COLO668 (cell line): ENCODE measurements around the gene EML3.
A peak's percentile ranks its signal among the peaks of the same experiment; 100 is the strongest.
"Not testable (repeated sequence)": the region's sequence is repeated elsewhere in the genome, so short reads cannot be mapped to it uniquely, and the experiment has no call there.

Source experiments
- DNase-seq: peaks from one replicate; lab custom pipeline; 2025; ENCODE audit not compliant: unreplicated experiment; lab: John Stamatoyannopoulos, UW

EML3 gene, protein sequence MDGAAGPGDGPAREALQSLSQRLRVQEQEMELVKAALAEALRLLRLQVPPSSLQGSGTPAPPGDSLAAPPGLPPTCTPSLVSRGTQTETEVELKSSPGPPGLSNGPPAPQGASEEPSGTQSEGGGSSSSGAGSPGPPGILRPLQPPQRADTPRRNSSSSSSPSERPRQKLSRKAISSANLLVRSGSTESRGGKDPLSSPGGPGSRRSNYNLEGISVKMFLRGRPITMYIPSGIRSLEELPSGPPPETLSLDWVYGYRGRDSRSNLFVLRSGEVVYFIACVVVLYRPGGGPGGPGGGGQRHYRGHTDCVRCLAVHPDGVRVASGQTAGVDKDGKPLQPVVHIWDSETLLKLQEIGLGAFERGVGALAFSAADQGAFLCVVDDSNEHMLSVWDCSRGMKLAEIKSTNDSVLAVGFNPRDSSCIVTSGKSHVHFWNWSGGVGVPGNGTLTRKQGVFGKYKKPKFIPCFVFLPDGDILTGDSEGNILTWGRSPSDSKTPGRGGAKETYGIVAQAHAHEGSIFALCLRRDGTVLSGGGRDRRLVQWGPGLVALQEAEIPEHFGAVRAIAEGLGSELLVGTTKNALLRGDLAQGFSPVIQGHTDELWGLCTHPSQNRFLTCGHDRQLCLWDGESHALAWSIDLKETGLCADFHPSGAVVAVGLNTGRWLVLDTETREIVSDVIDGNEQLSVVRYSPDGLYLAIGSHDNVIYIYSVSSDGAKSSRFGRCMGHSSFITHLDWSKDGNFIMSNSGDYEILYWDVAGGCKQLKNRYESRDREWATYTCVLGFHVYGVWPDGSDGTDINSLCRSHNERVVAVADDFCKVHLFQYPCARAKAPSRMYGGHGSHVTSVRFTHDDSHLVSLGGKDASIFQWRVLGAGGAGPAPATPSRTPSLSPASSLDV

DNA sequence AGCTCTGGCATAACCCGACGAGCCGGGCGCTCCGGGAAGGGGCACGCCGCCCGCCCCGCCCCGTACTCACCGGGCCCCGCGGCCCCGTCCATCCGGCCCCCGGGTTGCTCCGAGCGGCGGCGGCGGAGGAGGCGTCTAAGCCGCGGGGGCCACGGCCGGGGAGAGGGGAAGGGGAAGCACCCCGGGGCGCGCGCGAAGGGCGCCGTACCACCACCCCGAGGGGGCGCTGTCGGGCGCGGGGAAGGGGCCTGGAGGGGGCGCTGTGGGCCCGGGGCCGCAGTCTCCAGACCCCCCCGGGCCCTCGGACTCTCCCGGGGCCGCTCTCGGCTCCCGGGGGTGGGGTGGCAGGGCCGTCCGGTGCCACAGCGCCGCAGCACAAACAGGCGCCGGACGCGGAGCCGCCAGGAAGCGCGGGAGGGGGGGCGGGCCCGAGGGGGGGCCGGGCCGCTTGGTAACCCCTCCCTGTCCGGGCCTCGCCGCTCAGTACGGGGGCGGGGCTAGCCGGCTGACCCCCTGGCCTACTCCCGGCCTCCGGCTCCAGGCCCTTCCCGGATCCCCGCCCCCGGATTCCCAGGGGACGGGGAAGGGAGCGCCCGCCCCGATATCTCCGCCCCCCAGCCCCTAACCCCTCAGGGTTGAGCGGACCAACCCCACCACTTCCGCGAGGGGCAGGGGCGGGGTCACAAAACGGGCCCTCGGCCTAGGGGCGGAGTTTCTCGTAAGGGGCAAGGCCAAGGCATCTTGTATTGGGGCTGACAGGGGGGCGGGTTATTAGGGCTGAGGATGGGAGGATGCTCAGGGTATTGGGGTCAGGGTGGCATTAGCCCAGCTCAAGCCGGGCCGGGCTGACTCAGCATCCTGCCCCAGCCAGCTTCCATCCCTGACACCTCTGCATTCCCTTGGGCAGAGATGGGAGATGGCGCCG lies at the start of gene EML3, which contains the start of gene ROM1:
Gene EML3 (minus strand): TSS at position 410 of the 925 bp plus-strand sequence. CDS start 318 bp downstream, at position 92.
Gene ROM1 (plus strand): TSS at position 892 of the 925 bp plus-strand sequence. CDS start 25 bp downstream, at position 917.
- peak; percentile 86 for DNase-seq

DNA sequence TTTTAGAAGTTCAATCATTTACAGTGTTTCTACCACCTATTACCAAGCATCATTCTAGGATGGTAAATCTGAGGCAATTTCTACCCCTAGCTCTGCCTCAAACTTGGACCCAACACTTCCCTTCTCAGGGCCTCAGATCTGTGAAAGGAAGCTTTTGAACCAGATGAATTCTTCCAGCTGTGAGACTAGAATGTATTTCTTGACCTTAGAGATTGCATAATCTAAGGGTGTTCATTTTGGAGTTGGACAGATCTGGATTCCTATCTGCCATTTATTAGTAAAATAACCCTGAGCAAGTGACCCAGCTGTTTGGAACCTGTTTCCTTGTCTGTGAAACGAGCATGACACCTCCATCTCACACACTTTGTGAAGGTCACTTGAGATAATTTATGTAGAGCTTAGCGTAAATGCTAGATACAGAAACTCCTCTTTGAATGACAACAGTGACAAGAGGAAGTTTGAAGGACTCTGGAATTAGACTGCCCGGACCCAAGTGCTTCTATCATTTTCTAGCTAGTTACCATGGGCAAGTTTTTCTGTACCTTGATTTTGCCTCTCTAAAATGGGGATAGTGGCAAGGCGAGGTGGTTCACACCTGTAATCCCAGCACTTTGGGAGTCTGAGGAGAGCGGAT lies 44.3 kb upstream of the EML3 start:
- DNase-seq: no peak

DNA sequence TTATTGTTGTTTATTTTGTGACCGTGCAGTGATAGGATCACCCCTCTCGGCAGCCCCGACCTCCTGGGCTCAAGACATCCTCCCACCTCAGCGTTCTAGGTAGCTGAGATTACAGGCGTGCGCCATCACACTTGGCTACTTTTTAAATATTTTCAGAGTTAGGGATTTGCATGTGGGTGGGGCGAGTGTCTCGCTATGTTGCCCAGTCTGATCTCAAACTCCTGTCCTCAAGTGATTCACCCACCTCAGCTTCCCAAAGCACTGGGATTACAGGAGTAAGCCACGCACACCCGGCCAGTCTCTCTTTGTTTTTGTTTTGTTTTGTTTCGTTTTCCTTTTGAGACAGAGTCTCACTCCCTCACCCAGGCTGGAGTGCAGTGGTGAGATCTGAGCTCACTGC lies 41.7 kb upstream of the EML3 start:
- no peak for DNase-seq

DNA sequence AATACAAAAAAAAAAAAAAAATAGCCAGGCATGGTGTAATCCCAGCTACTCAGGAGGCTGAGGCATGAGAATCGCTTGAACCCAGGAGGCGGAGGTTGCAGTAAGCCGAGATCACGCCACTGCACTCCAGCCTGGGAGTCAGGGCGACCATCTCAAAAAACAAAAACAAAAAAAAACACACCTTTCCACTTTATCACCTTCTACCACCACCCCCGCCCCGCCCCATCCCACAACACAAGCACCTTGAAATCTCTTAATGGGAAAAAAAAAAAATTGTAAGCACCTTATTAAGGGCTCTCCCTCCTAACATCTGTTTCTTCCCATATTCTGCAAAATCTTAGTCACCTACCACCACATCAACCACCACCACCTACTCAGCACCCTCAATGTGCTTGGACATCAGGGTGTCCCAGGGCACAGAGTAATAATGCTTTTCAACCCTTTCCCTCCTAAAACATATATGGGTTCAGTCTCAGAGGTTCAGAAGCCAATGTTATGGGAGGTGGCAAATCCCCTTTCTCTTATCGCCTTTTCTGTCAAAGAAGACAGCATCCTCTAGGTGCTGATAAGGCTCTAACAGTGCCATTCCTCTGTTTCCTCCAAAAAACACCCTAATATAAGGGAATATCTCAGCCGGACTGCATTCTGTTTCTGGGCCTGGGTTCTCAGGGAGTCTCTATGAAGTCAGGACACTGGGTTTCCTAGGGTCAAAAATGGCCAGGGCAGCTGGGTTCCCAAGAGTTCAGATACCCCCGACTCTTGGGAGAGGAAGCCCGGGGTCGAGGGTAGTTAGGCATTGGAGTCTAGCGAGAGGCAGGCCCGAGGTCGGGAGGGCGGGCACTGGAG lies 39.8 kb upstream of the EML3 start:
- DNase-seq: no peak

DNA sequence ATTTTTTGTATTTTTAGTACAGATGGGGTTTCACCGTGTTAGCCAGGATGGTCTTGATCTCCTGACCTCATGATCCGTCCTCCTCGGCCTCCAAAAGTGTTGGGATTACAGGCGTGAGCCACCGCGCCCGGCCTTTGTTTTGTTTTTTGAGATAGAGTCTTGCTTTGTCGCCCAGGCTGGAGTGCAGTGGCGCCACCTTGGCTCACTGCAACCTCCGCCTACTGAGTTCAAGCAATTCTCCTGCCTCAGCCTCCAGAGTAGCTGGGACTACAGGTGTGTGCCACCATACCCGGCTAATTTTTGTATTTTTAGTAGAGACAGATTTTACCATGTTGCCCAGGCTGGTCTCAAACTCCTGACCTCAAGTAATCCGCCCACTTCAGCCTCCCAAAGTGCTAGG lies 37.7 kb upstream of the EML3 start:
- not testable (repeated sequence) for DNase-seq

DNA sequence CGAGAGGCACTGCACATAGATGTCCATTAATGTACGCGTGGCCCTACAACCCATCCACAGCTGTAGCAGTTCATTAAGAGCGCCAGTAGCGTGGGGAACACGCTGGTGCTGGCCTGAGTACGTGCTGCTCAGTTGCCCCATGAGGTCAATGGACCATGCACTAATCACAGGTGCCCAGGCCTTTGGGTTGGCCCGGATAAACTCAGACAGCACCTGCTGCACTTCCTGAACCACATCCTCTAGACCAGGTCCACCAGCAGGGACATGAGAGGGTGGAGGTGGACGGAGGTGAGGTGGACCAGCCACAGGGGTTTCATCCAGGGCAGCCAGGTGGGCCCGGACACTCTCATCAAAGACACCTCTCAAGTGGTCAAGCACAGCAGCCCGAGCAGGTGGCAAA lies 36.9 kb upstream of the EML3 start:
- DNase-seq: no peak

DNA sequence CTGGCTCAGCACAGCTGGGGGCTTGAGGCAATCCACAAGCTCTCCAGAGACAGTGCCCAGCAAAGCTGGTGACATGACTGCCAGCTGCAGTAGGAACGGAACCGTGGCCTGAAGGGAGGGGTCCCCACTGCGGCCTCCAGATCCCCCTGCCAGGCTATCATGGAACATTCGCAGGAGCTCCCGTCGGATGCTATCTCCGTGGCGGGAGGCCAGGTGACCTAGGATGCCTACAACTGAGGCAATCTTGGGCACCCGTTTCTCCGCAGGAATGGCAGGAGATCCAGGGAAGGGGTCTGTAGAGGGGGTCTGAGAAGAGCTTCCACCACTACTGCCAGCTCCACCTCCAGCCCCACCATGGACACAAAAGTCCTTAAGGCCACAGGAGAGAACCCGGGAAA lies 36.4 kb upstream of the EML3 start:
- no peak for DNase-seq

DNA sequence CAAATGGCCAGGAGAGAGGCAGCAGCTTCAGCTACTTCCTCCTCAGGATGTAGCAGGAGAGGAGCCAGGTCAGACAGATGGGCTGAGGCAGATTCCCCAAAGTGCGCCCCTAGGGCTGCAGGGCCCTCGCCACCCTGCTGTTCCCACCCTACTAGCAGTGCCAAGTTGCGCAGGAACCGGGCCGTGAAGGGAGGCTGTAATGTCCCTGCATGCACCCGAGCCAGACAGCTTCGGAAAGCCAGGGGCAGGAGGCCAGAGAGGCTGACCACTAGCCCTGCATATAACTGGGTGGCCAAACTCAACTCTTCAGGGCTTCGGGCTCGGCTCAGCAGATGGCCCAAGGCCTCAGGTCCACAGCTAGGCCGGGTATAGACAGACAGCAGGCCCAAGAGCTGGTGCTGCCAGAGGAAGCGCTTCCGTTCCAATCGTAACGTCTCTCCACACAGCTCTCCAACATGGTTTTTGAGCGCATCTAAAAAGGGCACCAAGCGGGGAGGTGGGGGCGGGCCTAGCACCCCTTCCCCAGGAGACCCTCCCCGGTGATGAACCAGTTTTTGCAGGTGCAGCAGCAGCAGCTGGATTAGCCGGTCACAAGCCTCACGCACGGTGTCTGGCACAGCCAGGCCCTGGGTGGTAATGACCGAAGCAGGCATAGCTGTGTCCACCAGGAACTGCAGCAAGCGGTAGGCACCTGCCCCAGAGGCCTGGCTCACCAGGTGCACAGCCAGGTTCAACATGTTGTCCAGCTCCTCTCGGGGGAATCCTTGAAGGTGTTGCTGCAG lies 35.8 kb upstream of the EML3 start:
- DNase-seq: no peak

DNA sequence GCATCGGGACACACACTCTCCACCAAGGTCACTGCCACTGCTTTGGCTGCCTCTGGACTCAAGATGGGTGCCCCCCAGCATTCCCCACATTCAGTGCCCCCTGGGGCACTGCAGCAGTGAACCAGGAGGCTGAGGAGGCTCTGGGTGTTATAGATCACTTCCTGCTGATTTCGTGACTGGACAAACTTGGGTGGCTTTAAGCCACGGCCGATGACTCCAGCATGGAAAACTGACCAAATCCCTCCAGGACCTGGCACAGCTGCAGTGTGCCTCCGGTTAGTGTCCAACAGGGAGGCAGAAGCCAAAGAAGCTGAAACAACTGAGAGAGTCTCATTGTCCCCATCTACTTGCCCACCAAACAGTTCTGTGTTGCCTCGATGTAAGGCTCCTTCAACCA lies 35.0 kb upstream of the EML3 start:
- DNase-seq: no peak

DNA sequence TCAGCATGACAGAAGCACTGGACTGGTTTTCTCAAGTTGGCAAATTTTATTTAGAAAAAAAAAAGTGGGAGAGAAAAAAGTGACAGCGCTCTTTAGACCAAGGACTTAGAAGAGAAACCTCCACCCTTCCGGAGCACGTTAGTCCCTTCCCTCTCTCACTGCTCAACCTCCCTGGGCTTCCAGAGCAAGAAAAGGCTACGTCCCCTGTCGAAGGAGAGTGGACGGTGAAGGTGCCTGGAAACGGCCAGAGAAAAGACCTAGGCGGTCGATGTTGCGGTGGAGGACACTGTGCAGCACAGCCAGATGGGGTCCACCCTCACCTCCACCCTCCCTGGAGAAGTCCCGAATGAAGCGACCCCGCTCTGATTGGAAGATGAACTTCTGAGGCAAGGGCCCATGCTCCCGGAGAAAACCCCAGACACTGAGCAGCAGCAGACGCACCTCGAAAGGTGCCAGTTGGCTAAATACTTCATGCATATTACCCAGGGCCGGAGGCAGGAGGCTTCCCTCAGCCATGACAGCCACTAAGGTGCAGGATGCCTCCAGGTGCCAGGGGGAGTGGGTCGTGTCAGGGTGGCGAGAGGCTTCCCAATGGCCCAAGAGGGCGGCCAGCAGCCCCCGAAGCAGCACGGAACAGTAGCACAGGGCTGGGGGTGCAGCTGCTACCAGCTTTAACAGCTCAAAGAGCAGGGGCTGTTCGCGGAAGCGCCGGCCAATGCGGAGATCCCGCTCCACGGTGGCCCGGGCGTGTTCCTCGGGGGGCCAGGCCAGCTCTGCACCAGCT lies 34.4 kb upstream of the EML3 start:
- DNase-seq: no peak

DNA sequence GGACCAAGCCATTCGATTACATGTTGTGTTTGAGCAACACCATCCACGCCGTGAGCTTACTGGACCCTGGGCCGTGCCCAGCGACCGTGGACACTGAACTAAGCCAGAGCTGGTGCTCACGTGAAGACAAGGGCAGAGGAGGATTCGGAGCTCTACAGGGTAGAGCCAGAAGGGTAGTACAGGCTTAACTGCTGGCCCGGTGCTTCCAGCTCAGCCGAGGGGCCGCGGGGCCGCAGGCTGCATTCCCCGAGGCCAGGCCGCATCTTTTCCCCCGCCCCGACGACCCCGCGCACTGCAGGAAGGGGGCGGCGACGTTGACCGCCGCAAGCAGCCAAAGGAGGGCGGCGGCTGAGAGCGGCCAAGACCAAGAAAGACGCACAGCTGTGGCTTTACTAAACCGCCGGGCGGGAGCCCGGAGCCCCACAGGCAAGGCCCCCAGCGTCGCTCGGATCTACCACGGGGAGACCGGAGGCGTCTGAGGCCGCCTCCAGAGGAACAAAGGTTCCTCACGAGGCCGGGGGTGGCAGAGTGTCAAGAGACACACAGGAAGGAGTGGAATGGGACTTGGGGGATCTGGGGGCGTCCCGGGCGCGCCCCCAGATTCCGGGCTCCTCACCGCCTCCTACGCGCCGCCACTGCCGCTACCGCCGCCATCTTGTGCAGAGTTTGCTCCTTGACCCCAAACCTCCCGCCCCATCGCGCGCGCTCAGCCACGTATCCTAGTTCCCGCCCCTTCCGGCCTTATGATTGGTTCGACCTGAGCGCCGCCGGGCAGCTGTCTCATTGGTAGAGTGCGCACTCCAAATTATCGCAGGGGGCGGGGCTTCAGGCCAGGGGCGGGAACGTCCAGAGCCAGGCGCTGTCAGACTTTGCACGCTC lies 33.6 kb upstream of the EML3 start, which contains the start of gene GANAB:
Gene GANAB (minus strand): TSS at position 668 of the 879 bp plus-strand sequence. CDS start 14 bp downstream, at position 654.
- peak; percentile 99 for DNase-seq

DNA sequence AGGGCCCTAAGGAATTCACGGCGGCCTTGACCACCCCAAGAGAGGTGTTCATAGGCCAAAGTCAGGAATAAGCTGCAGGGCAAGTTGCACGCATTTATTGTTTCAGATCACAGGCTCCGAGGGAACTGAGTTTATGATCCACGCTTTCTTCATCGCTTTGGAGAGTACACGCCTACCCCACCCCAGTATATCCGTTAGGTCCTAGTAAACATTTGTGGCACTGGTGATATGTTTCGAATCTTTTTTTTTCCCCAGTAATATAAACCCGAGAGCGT lies 33.0 kb upstream of the EML3 start:
- no peak for DNase-seq

DNA sequence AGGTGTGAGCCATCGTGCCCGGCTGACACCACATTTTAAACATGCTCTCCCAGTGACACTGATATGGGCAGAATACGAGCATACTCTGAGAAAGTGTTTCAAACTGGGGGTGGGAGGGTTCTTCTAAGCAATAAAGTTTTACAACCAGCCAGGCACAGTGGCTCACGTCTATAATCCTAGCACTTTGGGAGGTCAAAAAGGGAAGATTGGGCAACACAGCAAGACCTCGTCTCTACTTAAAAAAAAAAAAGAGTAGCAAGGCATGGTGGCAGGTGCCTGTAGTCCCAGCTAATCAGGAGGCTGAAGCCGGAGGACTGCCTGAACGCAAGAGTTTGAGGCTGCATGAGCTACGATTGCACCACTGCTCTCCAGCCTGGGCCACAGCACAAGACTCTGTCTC lies 31.6 kb upstream of the EML3 start:
- DNase-seq: no peak

DNA sequence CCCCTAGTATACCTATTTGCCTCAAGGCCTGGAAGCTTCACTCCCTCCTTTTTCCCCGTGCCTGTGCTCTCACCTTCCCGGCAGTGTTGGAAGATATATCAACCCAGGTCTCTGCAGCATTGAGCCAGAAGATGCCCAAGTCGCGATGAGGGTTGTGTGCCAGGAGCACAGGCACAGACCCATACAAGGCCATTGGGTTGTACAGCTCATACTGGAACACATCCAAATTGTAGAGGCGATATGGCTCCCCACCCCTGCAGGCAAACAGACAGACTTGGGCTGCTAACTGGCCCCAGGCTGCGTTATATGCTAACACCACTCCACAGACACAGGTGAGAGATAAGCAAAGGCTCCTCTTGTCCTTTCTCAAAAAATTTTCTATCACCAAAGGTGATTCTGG lies 19.9 kb upstream of the EML3 start:
- no peak for DNase-seq

DNA sequence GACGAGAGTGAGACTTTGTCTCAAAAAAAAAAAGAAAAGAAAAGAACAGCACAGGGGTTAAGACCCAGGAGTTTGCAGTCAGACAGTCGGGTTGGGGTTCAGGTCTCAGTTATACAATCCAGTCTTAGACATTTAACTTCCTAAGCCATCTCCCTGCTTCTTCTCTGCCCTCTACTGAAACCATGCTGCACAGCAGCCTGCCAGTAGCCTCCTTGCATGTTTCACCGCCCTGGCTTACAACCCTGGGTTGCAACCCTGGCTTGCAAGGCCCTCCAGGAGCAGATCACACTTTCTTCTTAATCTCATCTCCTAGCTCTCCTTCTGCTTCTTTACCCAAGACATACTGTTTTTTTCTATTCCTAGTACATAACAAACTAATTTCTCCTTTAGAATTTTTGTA lies 15.1 kb upstream of the EML3 start:
- no peak for DNase-seq

DNA sequence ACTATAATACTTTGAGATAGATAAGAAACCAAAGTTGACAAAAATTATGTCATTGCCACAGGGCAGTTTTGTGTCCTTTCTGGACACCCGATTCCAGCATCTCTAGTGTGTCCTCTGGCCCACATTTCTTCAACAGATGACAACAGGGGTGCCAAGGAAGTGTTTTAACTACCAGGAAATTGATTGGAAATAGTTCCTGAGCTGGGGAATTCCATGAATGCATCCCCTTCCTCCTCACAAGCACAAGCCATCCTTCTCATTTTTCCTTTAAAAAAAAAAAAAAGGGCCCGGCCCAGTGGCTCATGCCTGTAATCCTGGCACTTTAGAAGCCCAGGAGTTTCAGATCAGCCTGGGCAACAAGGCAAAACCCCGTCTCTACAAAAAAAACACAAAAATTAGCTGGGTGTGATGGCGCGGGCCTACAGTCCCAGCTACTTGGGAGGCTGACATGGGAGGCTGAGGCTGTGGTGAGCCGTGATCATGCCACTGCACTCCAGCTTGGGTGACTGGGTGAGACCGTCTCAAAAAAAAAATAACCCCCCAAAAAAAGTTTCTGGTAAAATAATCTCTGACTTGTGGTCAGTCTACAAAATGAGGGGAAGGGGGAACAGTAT lies 10.0 kb upstream of the EML3 start:
- DNase-seq: no peak
